A673 (cell line): ENCODE measurements around the gene ST6GALNAC5. TPM values are rescaled to one million over a fixed set of nuclear protein-coding genes. Genes with fewer than 3 reads are reported as not detected.

Experiments used
- BruUV-seq: library from RNA; stranded (reverse); fragments of 400-500 nt; replicated peaks from 2 replicates; lab custom pipeline; 2021; lab: Mats Ljungman, UMichigan
- CTCF ChIA-PET: fragments of 300-600 bp; sonication (Branson Sonifier 250); formaldehyde crosslinking; loops from one replicate; lab custom pipeline; 2022; ENCODE audit warnings: antibody characterized with exemption; lab: Charles Lee
- POLR2A ChIA-PET: fragments of 300-600 bp; sonication (Branson Sonifier 250); formaldehyde crosslinking; loops from one replicate; lab custom pipeline; 2022; ENCODE audit warnings: antibody characterized with exemption; ENCODE audit not compliant: low non-redundant PET; lab: Charles Lee
- DNase-seq: peaks from one replicate; pipeline ENCODE4 v3.0.0-alpha.2; 2015; ENCODE audit warnings: low spot score
- H3K27ac ChIP-seq: fragments of 200-600 bp; sonication (generic); 2 replicates; pipeline ENCODE4 v1.5.1; 2016; ENCODE audit warnings: mixed run types, low read depth, mild to moderate bottlenecking, mixed read lengths, antibody characterized with exemption, low read length; ENCODE audit not compliant: poor library complexity, severe bottlenecking
- H3K27me3 ChIP-seq: fragments of 200-600 bp; sonication (generic); replicated peaks from 2 replicates; pipeline ENCODE4 v1.6.1; 2017; ENCODE audit warnings: mixed run types, low read depth, mild to moderate bottlenecking, mixed read lengths, antibody characterized with exemption, low read length; ENCODE audit not compliant: insufficient read depth, poor library complexity
- H3K36me3 ChIP-seq: fragments of 200-600 bp; sonication (generic); 2 replicates; pipeline ENCODE4 v1.6.1; 2016; ENCODE audit warnings: mixed run types, mild to moderate bottlenecking, mixed read lengths, antibody characterized with exemption, low read length; ENCODE audit not compliant: insufficient read depth, poor library complexity, severe bottlenecking
- H3K4me1 ChIP-seq: fragments of 200-600 bp; sonication (generic); 2 replicates; pipeline ENCODE4 v1.6.1; 2017; ENCODE audit warnings: mixed run types, mild to moderate bottlenecking, mixed read lengths, antibody characterized with exemption, low read length; ENCODE audit not compliant: insufficient read depth, poor library complexity, severe bottlenecking
- H3K4me3 ChIP-seq: fragments of 200-600 bp; sonication (generic); 2 replicates; pipeline ENCODE4 v1.5.1; 2016; ENCODE audit warnings: low read depth, mixed run types, mild to moderate bottlenecking, mixed read lengths, low read length; ENCODE audit not compliant: poor library complexity, severe bottlenecking
- H3K9me3 ChIP-seq: fragments of 200-600 bp; sonication (generic); 2 replicates; pipeline ENCODE4 v1.6.1; 2016; ENCODE audit warnings: mixed run types, low read depth, mild to moderate bottlenecking, mixed read lengths, antibody characterized with exemption, low read length; ENCODE audit not compliant: poor library complexity, severe bottlenecking
- CTCF ChIP-seq: fragments of 300-800, 200-600 bp; sonication (generic); conservative IDR thresholded peaks from 2 replicates; pipeline ENCODE4 v1.5.1; 2017; ENCODE audit warnings: low read depth, mild to moderate bottlenecking, antibody characterized with exemption, low read length, moderate library complexity, mixed read lengths
- EZH2 ChIP-seq: fragments of 200-600 bp; sonication (generic); IDR thresholded peaks from 2 replicates; pipeline ENCODE4 v1.6.1; 2017; ENCODE audit warnings: borderline replicate concordance, low read depth, mild to moderate bottlenecking, mixed read lengths, antibody characterized with exemption, low read length; ENCODE audit not compliant: poor library complexity, severe bottlenecking
- intact Hi-C: fragments of 100-400 bp; cut with micrococcal nuclease; formaldehyde crosslinking; loops from one replicate; pipeline ENCODE4 v1.10.0; 2022; ENCODE audit not compliant: unreplicated experiment
- total RNA-seq: library from RNA; stranded (reverse); gene quantifications from 2 replicates; pipeline ENCODE4 v1.2.3, GENCODE V29; 2021

Gene ST6GALNAC5
- total RNA-seq, 1 experiment from 2014 or later, result not detected

- CTCF ChIA-PET, result no interaction called here
- Histone ChIP-seq H3K27ac (no peak overlapping the region), H3K27me3 (no peaks in the 10 kb centered on the region), H3K9me3 (no peaks in the 10 kb centered on the region), H3K4me1 (no peaks in the 10 kb centered on the region), H3K36me3 (no peaks in the 10 kb centered on the region), H3K4me3 (no peak overlapping the region)
- no TSS peak for BruUV-seq
- TF ChIP-seq CTCF, result no peak
- TF ChIP-seq EZH2, result no peak
- no peak for DNase-seq
- POLR2A ChIA-PET, result no interaction called here
- intact Hi-C loops, result no loop called here
Observed at GRCh38 chr1:77068013-77068412, 200.7 kb downstream of the ST6GALNAC5 start.

- Histone ChIP-seq H3K36me3 (no peaks in the 10 kb centered on the region), H3K27ac (no peak overlapping the region), H3K27me3 (no peaks in the 10 kb centered on the region), H3K4me3 (no peak overlapping the region), H3K4me1 (no peaks in the 10 kb centered on the region), H3K9me3 (no peaks in the 10 kb centered on the region)
- ChIA-PET POLR2A (no interaction called here), CTCF (interaction anchor here (0.5 kb wide), 1 partner anchor 59 kb away, joined by 6 read pairs; no protein-coding TSS in a partner anchor)
- BruUV-seq, result no TSS peak
- DNase-seq, result no peak
- no peak for TF ChIP-seq CTCF
- intact Hi-C loops, result no loop called here
Observed at GRCh38 chr1:77076759-77077158, 209.5 kb downstream of the ST6GALNAC5 start.

- no peaks in the 10 kb centered on the region for H3K9me3 ChIP-seq
- DNase-seq, result no peak
- H3K36me3 ChIP-seq, result no peaks in the 10 kb centered on the region
- ChIA-PET POLR2A (no interaction called here), CTCF (no interaction called here)
- BruUV-seq, result no TSS peak
- H3K4me1 ChIP-seq, result no peaks in the 10 kb centered on the region
- intact Hi-C loops, result no loop called here
- no peaks in the 10 kb centered on the region for H3K27me3 ChIP-seq
- TF ChIP-seq CTCF, result no peak
- no peak for TF ChIP-seq EZH2
- no peak overlapping the region for H3K27ac ChIP-seq
- H3K4me3 ChIP-seq, result no peak overlapping the region
Observed at GRCh38 chr1:77081834-77082233, 214.6 kb downstream of the ST6GALNAC5 start.
